ENCODE measurements around the gene KIAA1217.
"Not testable (repeated sequence)": the region's sequence is repeated elsewhere in the genome, so short reads cannot be mapped to it uniquely, and the experiment has no call there.

The KIAA1217 gene

GRCh38 chr10:24408365-24408764 is 199.4 kb downstream of the KIAA1217 start:
- no peak for DNase-seq

GRCh38 chr10:24414597-24414996 is 205.7 kb downstream of the KIAA1217 start:
- DNase-seq: no peak

GRCh38 chr10:24415455-24416125 is 206.7 kb downstream of the KIAA1217 start:
- DNase-seq: no peak

GRCh38 chr10:24416248-24416647 is 207.3 kb downstream of the KIAA1217 start:
- DNase-seq: no peak

- DNase-seq: no peak
Observed at GRCh38 chr10:24417053-24417452, 208.1 kb downstream of the KIAA1217 start.

GRCh38 chr10:24418532-24418931 is 209.6 kb downstream of the KIAA1217 start:
- DNase-seq: no peak

GRCh38 chr10:24419066-24419465 is 210.1 kb downstream of the KIAA1217 start:
- DNase-seq: no peak

- no peak for DNase-seq
Observed at GRCh38 chr10:24425151-24425550, 216.2 kb downstream of the KIAA1217 start.

GRCh38 chr10:24427678-24428409 is 218.9 kb downstream of the KIAA1217 start:
- DNase-seq: no peak

- DNase-seq: no peak
Observed at GRCh38 chr10:24428410-24428782, 219.5 kb downstream of the KIAA1217 start.

- no peak for DNase-seq
Observed at GRCh38 chr10:24430591-24430990, 221.7 kb downstream of the KIAA1217 start.

GRCh38 chr10:24432478-24433416 is 223.8 kb downstream of the KIAA1217 start:
- DNase-seq: no peak

GRCh38 chr10:24433705-24434104 is 224.8 kb downstream of the KIAA1217 start:
- no peak for DNase-seq

- no peak for DNase-seq
Observed at GRCh38 chr10:24434961-24435360, 226.0 kb downstream of the KIAA1217 start.

- no peak for DNase-seq
Observed at GRCh38 chr10:24435374-24435773, 226.4 kb downstream of the KIAA1217 start.

- DNase-seq: no peak
Observed at GRCh38 chr10:24437302-24437701, 228.4 kb downstream of the KIAA1217 start.

- no peak for DNase-seq
Observed at GRCh38 chr10:24438800-24439199, 229.9 kb downstream of the KIAA1217 start.

GRCh38 chr10:24439935-24440334 is 231.0 kb downstream of the KIAA1217 start:
- no peak for DNase-seq

- no peak for DNase-seq
Observed at GRCh38 chr10:24440817-24441797, 232.2 kb downstream of the KIAA1217 start.

GRCh38 chr10:24442234-24442633 is 233.3 kb downstream of the KIAA1217 start:
- DNase-seq: no peak

GRCh38 chr10:24442641-24443174 is 233.8 kb downstream of the KIAA1217 start:
- not testable (repeated sequence) for DNase-seq

GRCh38 chr10:24444337-24444736 is 235.4 kb downstream of the KIAA1217 start:
- no peak for DNase-seq
